ENCODE results near the gene PHF3. TPM values are rescaled to one million over a fixed set of nuclear protein-coding genes. Genes with fewer than 3 reads are reported as not detected.

Gene PHF3
- total RNA-seq, 1 experiment from 2014 or later: 46.4 TPM

GRCh38 chr6:63643862-63644261 lies 8.3 kb downstream of the PHF3 start:
- intact Hi-C loops (cut with micrococcal nuclease): no loop called here
- H3K9me3 Mint-ChIP-seq (ENCODE audit: unreplicated experiment): no peaks in the 10 kb centered on the region
- peaks cover 36% of the 10 kb centered on the region for H3K4me1 Mint-ChIP-seq (ENCODE audit: insufficient read depth, unreplicated experiment)
- no peak overlapping the region for H3K4me3 Mint-ChIP-seq (ENCODE audit: unreplicated experiment)
- TF ChIP-seq, protein P1, sequence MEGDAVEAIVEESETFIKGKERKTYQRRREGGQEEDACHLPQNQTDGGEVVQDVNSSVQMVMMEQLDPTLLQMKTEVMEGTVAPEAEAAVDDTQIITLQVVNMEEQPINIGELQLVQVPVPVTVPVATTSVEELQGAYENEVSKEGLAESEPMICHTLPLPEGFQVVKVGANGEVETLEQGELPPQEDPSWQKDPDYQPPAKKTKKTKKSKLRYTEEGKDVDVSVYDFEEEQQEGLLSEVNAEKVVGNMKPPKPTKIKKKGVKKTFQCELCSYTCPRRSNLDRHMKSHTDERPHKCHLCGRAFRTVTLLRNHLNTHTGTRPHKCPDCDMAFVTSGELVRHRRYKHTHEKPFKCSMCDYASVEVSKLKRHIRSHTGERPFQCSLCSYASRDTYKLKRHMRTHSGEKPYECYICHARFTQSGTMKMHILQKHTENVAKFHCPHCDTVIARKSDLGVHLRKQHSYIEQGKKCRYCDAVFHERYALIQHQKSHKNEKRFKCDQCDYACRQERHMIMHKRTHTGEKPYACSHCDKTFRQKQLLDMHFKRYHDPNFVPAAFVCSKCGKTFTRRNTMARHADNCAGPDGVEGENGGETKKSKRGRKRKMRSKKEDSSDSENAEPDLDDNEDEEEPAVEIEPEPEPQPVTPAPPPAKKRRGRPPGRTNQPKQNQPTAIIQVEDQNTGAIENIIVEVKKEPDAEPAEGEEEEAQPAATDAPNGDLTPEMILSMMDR (IDR thresholded peaks at IDR 0.05; ENCODE audit: unreplicated experiment): no peak
- CTCF ChIA-PET: interaction anchor here (0.7 to 1.2 kb wide), 2 partner anchors 157 to 291 kb away, joined by 3 to 9 read pairs; no protein-coding TSS in a partner anchor
- no TSS peak for BruUV-seq (replicated peaks)
- H3K36me3 Mint-ChIP-seq (ENCODE audit: insufficient read depth, unreplicated experiment): peaks cover 22% of the 10 kb centered on the region
- POLR2A ChIA-PET: interaction anchor here (0.9 to 3.0 kb wide), 3 partner anchors 8 to 163 kb away, joined by 3 to 21 read pairs (median 3); partner anchors contain the start of gene PHF3
- no peak overlapping the region for H3K27ac Mint-ChIP-seq (ENCODE audit: low read depth, unreplicated experiment)
- H3K27me3 Mint-ChIP-seq (ENCODE audit: insufficient read depth, unreplicated experiment): no peaks in the 10 kb centered on the region
- DNase-seq (ENCODE audit: unreplicated experiment): no peak

DNA sequence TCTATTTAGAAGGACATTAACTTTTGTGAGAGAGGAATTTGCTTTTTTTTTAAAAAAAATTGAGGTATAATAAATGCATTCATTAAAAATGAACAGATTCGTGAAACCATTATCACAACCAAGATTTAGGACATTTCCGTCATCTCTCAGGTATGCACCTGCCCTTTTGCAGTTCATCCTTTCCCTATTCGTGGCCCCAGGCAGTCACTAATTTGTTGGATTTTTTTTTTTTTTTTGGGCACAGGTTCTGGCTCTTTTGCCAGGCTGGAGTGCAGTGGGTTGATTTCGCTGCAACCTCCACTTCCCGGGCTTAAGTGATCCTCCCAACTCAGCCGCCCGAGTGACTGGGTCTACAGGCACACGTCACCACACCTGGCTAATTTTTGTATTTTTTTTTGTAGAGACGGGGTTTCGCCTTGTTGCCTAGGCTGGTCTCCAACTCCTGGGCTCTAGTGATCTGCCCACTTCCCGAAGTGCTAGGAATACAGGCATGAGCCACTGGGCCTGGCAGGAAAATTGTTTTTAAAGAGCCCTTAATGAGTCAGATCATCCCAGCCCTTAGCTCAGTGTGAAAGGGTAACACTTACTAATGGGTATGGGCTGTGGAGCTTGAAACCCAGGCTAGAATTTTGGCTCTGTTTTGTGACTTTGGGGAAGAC lies 9.2 kb downstream of the PHF3 start:
- peak; percentile 89 for DNase-seq (ENCODE audit: unreplicated experiment)
- no peaks in the 10 kb centered on the region for H3K27me3 Mint-ChIP-seq (ENCODE audit: insufficient read depth, unreplicated experiment)
- H3K4me1 Mint-ChIP-seq (ENCODE audit: insufficient read depth, unreplicated experiment): peaks cover 30% of the 10 kb centered on the region
- H3K9me3 Mint-ChIP-seq (ENCODE audit: unreplicated experiment): no peaks in the 10 kb centered on the region
- ChIA-PET CTCF (interaction anchor here (0.6 to 1.3 kb wide), 5 partner anchors 19 to 292 kb away, joined by 3 to 9 read pairs (median 4); no protein-coding TSS in a partner anchor), POLR2A (interaction anchor here (0.7 to 3.0 kb wide), 8 partner anchors 8 to 293 kb away, joined by 3 to 21 read pairs (median 4); partner anchors contain the start of gene PHF3)
- peak overlapping the region; percentile 81 for H3K27ac Mint-ChIP-seq (ENCODE audit: low read depth, unreplicated experiment)
- TF ChIP-seq, protein P1 (IDR thresholded peaks at IDR 0.05; ENCODE audit: unreplicated experiment): no peak
- H3K4me3 Mint-ChIP-seq (ENCODE audit: unreplicated experiment): peak overlapping the region; percentile 63
- H3K36me3 Mint-ChIP-seq (ENCODE audit: insufficient read depth, unreplicated experiment): peaks cover 22% of the 10 kb centered on the region
- intact Hi-C loops (cut with micrococcal nuclease): no loop called here
- no TSS peak for BruUV-seq (replicated peaks)

DNA sequence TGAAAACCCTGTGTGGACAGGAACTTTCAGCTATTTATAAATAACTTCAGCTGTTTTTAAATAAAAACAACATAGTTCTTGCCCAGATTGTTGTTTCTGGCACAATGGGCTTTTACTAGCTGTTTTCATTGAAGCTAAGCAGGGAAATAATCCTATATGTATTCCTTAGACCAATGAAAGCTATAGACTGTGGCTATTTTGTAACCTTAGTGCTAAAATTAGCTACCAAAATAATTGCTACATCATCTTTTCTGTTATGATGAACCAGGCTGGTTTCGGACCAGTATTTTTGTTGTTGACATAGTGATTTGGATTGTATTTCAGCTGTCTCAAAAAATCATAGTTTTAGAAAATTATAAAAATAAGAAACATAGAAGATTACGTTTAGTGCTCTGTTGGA lies 13.7 kb downstream of the PHF3 start:
- TF ChIP-seq, protein P1 (IDR thresholded peaks at IDR 0.05; ENCODE audit: unreplicated experiment): no peak
- peaks cover 17% of the 10 kb centered on the region for H3K36me3 Mint-ChIP-seq (ENCODE audit: insufficient read depth, unreplicated experiment)
- intact Hi-C loops (cut with micrococcal nuclease): no loop called here
- BruUV-seq (replicated peaks): no TSS peak
- no peak overlapping the region for H3K4me3 Mint-ChIP-seq (ENCODE audit: unreplicated experiment)
- peak; percentile 52 for DNase-seq (ENCODE audit: unreplicated experiment)
- no peaks in the 10 kb centered on the region for H3K9me3 Mint-ChIP-seq (ENCODE audit: unreplicated experiment)
- H3K27ac Mint-ChIP-seq (ENCODE audit: low read depth, unreplicated experiment): no peak overlapping the region
- peaks cover 16% of the 10 kb centered on the region for H3K4me1 Mint-ChIP-seq (ENCODE audit: insufficient read depth, unreplicated experiment)
- POLR2A ChIA-PET: interaction anchor here (1.2 to 3.4 kb wide), 4 partner anchors 10 to 157 kb away, joined by 3 to 35 read pairs (median 4); partner anchors contain the start of gene PHF3
- no peaks in the 10 kb centered on the region for H3K27me3 Mint-ChIP-seq (ENCODE audit: insufficient read depth, unreplicated experiment)
- CTCF ChIA-PET: interaction anchor here (0.5 to 0.9 kb wide), 5 partner anchors 40 to 501 kb away, joined by 3 to 4 read pairs (median 3); no protein-coding TSS in a partner anchor

GRCh38 chr6:63649847-63650265 lies 14.3 kb downstream of the PHF3 start:
- no peak overlapping the region for H3K27ac Mint-ChIP-seq (ENCODE audit: low read depth, unreplicated experiment)
- DNase-seq (ENCODE audit: unreplicated experiment): peak; percentile 19
- no TSS peak for BruUV-seq (replicated peaks)
- CTCF ChIA-PET: interaction anchor here (0.5 to 0.7 kb wide), 3 partner anchors 51 to 501 kb away, joined by 3 read pairs; no protein-coding TSS in a partner anchor
- no peaks in the 10 kb centered on the region for H3K27me3 Mint-ChIP-seq (ENCODE audit: insufficient read depth, unreplicated experiment)
- H3K36me3 Mint-ChIP-seq (ENCODE audit: insufficient read depth, unreplicated experiment): peaks cover 17% of the 10 kb centered on the region
- H3K4me3 Mint-ChIP-seq (ENCODE audit: unreplicated experiment): no peak overlapping the region
- peaks cover 10% of the 10 kb centered on the region for H3K4me1 Mint-ChIP-seq (ENCODE audit: insufficient read depth, unreplicated experiment)
- no peaks in the 10 kb centered on the region for H3K9me3 Mint-ChIP-seq (ENCODE audit: unreplicated experiment)
- POLR2A ChIA-PET: interaction anchor here (1.3 to 3.4 kb wide), 3 partner anchors 10 to 157 kb away, joined by 3 to 35 read pairs (median 3); partner anchors contain the start of gene PHF3
- intact Hi-C loops (cut with micrococcal nuclease): no loop called here
- TF ChIP-seq, protein P1 (IDR thresholded peaks at IDR 0.05; ENCODE audit: unreplicated experiment): no peak

Data from MCF 10A (cell line).